K562 (cell line): ENCODE data around the gene IL17REL. TPM values are rescaled to one million over a fixed set of nuclear protein-coding genes. Genes with fewer than 3 reads are reported as not detected.

Experiments
- ARID1B ChIP-seq: fragments of 450-650 bp; IDR thresholded peaks from 2 replicates; pipeline ENCODE4 v1.6.1; 2016; ENCODE audit warnings: antibody characterized with exemption, mild to moderate bottlenecking, inconsistent platforms
- CREM ChIP-seq: IDR thresholded peaks from 2 replicates; pipeline ENCODE4 v1.6.1; 2014; ENCODE audit warnings: antibody characterized with exemption, low read depth
- ELF1 ChIP-seq: fragments of 200-800 bp; sonication (Bioruptor generic); IDR thresholded peaks from 2 replicates; pipeline ENCODE4 v1.6.1; 2016; ENCODE audit warnings: missing genetic modification characterization, missing compliant biosample characterization
- MAX ChIP-seq: sonication (generic); formaldehyde crosslinking; IDR thresholded peaks from 2 replicates; pipeline ENCODE4 v1.9.0; 2022; ENCODE audit warnings: mild to moderate bottlenecking, missing genetic modification reagents
- MAZ ChIP-seq, 2 experiments: fragments of 450-650 bp in 1 of 2; sonication (generic) in 1 of 2; formaldehyde crosslinking; IDR thresholded peaks in 1 of 2; conservative IDR thresholded peaks in 1 of 2; 2 replicates each; pipeline versions ENCODE4 v1.4.0 to v1.5.0; 2020; ENCODE audit warnings: mild to moderate bottlenecking in 1 of 2, missing genetic modification reagents in 1 of 2
- MECOM ChIP-seq: fragments of 250-450 bp; sonication (Bioruptor Pico); IDR thresholded peaks from 2 replicates; pipeline ENCODE4 v1.8.0; 2022; ENCODE audit warnings: inconsistent platforms
- NFIC ChIP-seq: fragments of 450-650 bp; IDR thresholded peaks from 2 replicates; pipeline ENCODE4 v1.6.1; 2017; ENCODE audit warnings: mild to moderate bottlenecking, inconsistent platforms
- NUFIP1 ChIP-seq: fragments of 450-650 bp; IDR thresholded peaks from 2 replicates; pipeline ENCODE4 v1.6.1; 2018; ENCODE audit not compliant: partially characterized antibody
- PKNOX1 ChIP-seq: fragments of 450-650 bp; IDR thresholded peaks from 2 replicates; pipeline ENCODE4 v1.6.1; 2016
- POLR2A ChIP-seq: fragments of 450-650 bp; conservative IDR thresholded peaks from 2 replicates; pipeline ENCODE4 v1.6.1; 2016
- ZNF695 ChIP-seq: fragments of 450-650 bp; formaldehyde crosslinking; IDR thresholded peaks from 2 replicates; pipeline ENCODE4 v1.4.0; 2020; ENCODE audit warnings: mild to moderate bottlenecking, moderate library complexity
- ZNF740 ChIP-seq, 3 experiments: fragments of 200-800 bp in 1 of 3; sonication (Bioruptor generic) in 1 of 3; sonication (generic) in 1 of 3; formaldehyde crosslinking in 1 of 3; IDR thresholded peaks; 2 replicates each; pipeline versions ENCODE4 v1.6.1 to v1.8.0; 2016 to 2022; ENCODE audit warnings: mild to moderate bottlenecking in 2 of 3, missing compliant biosample characterization in 2 of 3, missing genetic modification characterization in 2 of 3, missing genetic modification reagents in 1 of 3
- polyA plus RNA-seq, 8 experiments: library from polyadenylated mRNA; depleted of rRNA in 4 of 8; stranded (reverse) in 5 of 8; unstranded in 3 of 8; fragments of >200 nt; fragmentation: Nextera tagmentation in 2 of 8; fragmentation: Illumina TruSeq in 1 of 8; extraction: Ambion mirVana in 2 of 8; extraction: Trizol in 1 of 8; gene quantifications; 2 replicates each; pipeline versions ENCODE4 v1.2.1 to v1.2.3, GENCODE V29; 2011 to 2014; ENCODE audit warnings: inconsistent platforms in 1 of 8, missing spikeins in 1 of 8
- total RNA-seq, 7 experiments: library from RNA; depleted of rRNA in 6 of 7; stranded (reverse); fragments of >200 nt in 6 of 7; fragmentation: Illumina TruSeq in 2 of 7; extraction: Trizol in 2 of 7; gene quantifications; 2 replicates each; pipeline versions ENCODE4 v1.2.1 to v1.2.3, GENCODE V29; 2011 to 2021; ENCODE audit warnings: low replicate concordance in 1 of 7

IL17REL gene
- total and polyA plus RNA-seq, 9 of the 15 experiments (the other 6 are each of a cell fraction or from before 2014, with no cell fraction given): 0.05 to 0.42 (median 0.11) TPM; not detected in 4

- TF ChIP-seq MAZ (CRISPR knock-in tag; conservative IDR thresholded peaks at IDR 0.05 in 1 of 2, IDR thresholded peaks at IDR 0.05 in 1 of 2): peak in 1 of 2 experiments; percentile 45; a peak in 1 of 4 replicates
- no peak for TF ChIP-seq ELF1 (tag)
- no peak for TF ChIP-seq ZNF695 (CRISPR knock-in tag)
- peak; percentile 18; the same call in 1 of the 2 replicates for TF ChIP-seq ARID1B
- TF ChIP-seq MECOM: no peak
- 0 out of 2 replicates have a peak, but pooled peaks have one; percentile 33 for TF ChIP-seq POLR2A
- peak; percentile 47; the same call in 1 of the 2 replicates for TF ChIP-seq PKNOX1
- 0 out of 2 replicates have a peak, but pooled peaks have one; percentile 68 for TF ChIP-seq ZNF740 (CRISPR knock-in tag; IDR thresholded peaks at IDR 0.05)
- no peak for TF ChIP-seq ZNF740 (tag; IDR thresholded peaks at IDR 0.05)
- no peak for TF ChIP-seq NFIC
- peak; percentile 9 for TF ChIP-seq NUFIP1
- TF ChIP-seq MAX (CRISPR knock-in tag): peak; percentile 73
- peak; percentile 79 for TF ChIP-seq CREM
Observed at GRCh38 chr22:49999063-49999945, 13.3 kb downstream of the IL17REL start (continued).
